ENCODE measurements around the gene AKAP9. TPM values are rescaled to one million over a fixed set of nuclear protein-coding genes. Genes with fewer than 3 reads are reported as not detected.

The AKAP9 gene
- total RNA-seq, 2 experiments from 2014 or later, result 32.4 to 41.7 TPM

Other genes starting within 250 kb of the AKAP9 start
- 10 to 100 TPM; 15.4 to 15.6 TPM for gene MTERF1, start 60.2 kb upstream of the AKAP9 start, total RNA-seq
- gene CYP51A1, start 193.6 kb downstream of the AKAP9 start, total RNA-seq, result 10 to 100 TPM; 94.3 to 97.9 TPM
- not detected for gene LRRD1, start 238.3 kb downstream of the AKAP9 start, total RNA-seq